Suprapubic skin (tissue), 4 donors: Measurements from ENCODE around the gene GPBP1. TPM values are rescaled to one million over a fixed set of nuclear protein-coding genes. Genes with fewer than 3 reads are reported as not detected.
"Not testable (repeated sequence)": the region's sequence is repeated elsewhere in the genome, so short reads cannot be mapped to it uniquely, and the experiment has no call there.

Experiments used
- DNase-seq, 2 donors: peaks; one replicate each; pipeline ENCODE4 v3.0.0-alpha.2; 2019; ENCODE audit warnings: low spot score in 2 of 2
- H3K27ac ChIP-seq: fragments of 200-600 bp; sonication (generic); one replicate; pipeline ENCODE4 v1.5.1; 2019
- H3K27me3 ChIP-seq: fragments of 200-600 bp; sonication (generic); one replicate; pipeline ENCODE4 v1.5.1; 2019
- H3K36me3 ChIP-seq: fragments of 200-600 bp; sonication (generic); one replicate; pipeline ENCODE4 v1.5.1; 2019
- H3K4me1 ChIP-seq: fragments of 200-600 bp; sonication (generic); one replicate; pipeline ENCODE4 v1.5.1; 2019
- H3K4me3 ChIP-seq: fragments of 200-600 bp; sonication (generic); one replicate; pipeline ENCODE4 v1.5.1; 2019; ENCODE audit warnings: mild to moderate bottlenecking
- H3K9me3 ChIP-seq: fragments of 200-600 bp; sonication (generic); one replicate; pipeline ENCODE4 v1.5.1; 2019
- CTCF ChIP-seq, 2 donors: fragments of 200-600 bp in 1 of 2; fragments of 450-650 bp in 1 of 2; sonication (generic) in 1 of 2; IDR thresholded peaks; one replicate each; pipeline ENCODE4 v1.5.1; 2016 to 2019; ENCODE audit warnings: antibody characterized with exemption in 2 of 2, mild to moderate bottlenecking in 1 of 2, moderate library complexity in 1 of 2
- EP300 ChIP-seq: sonication (generic); formaldehyde crosslinking; IDR thresholded peaks from one replicate; pipeline ENCODE4 v1.6.1; 2017; ENCODE audit warnings: antibody characterized with exemption
- POLR2A ChIP-seq, 2 donors: fragments of 450-650 bp; IDR thresholded peaks; one replicate each; pipeline ENCODE4 v1.6.1; 2017; ENCODE audit warnings: antibody characterized with exemption in 2 of 2, mild to moderate bottlenecking in 2 of 2, moderate library complexity in 2 of 2
- POLR2AphosphoS5 ChIP-seq, 3 donors: sonication (generic); formaldehyde crosslinking; IDR thresholded peaks; one replicate each; pipeline ENCODE4 v1.6.1; 2017; ENCODE audit warnings: antibody characterized with exemption in 3 of 3
- WGBS: methylation state at CpG from one replicate; pipeline ENCODE4 v1.1.5; 2018; 5-methylcytosine and 5-hydroxymethylcytosine counted together
- total RNA-seq, 4 donors: library from RNA; depleted of rRNA; stranded (reverse); fragments of >200 nt; gene quantifications; one replicate each; pipeline ENCODE4 v1.1.0, GENCODE V29; 2016

GPBP1 gene
- total RNA-seq, 4 donors from 2014 or later, result 49.3 to 74.8 (median 62.5) TPM

- no peak overlapping the region for H3K4me3 ChIP-seq
- H3K36me3 ChIP-seq, result no peaks in the 10 kb centered on the region
- no peak overlapping the region for H3K27ac ChIP-seq
- H3K4me1 ChIP-seq, result no peaks in the 10 kb centered on the region
- H3K27me3 ChIP-seq, result no peaks in the 10 kb centered on the region
- TF ChIP-seq EP300 (no peak), POLR2AphosphoS5 (IDR thresholded peaks at IDR 0.05) (no peak), CTCF (IDR thresholded peaks at IDR 0.05) (no peak), POLR2A (IDR thresholded peaks at IDR 0.05) (no peak)
- WGBS, result 66% methylated on average over 2 of the region's 2 CpGs
- H3K9me3 ChIP-seq, result no peaks in the 10 kb centered on the region
- no peak for DNase-seq
Measured at GRCh38 chr5:57307516-57307915, 133.7 kb downstream of the GPBP1 start.

GRCh38 chr5:57309022-57309421 lies 135.2 kb downstream of the GPBP1 start:
- H3K36me3 ChIP-seq, H3K27ac ChIP-seq, H3K4me1 ChIP-seq, H3K4me3 ChIP-seq, H3K9me3 ChIP-seq, H3K27me3 ChIP-seq, DNase-seq: not testable (repeated sequence)

GRCh38 chr5:57311251-57311650 lies 137.4 kb downstream of the GPBP1 start:
- DNase-seq, result no peak
- 93% methylated on average over 2 of the region's 2 CpGs for WGBS
- no peak for TF ChIP-seq POLR2AphosphoS5 (IDR thresholded peaks at IDR 0.05)
- TF ChIP-seq CTCF (IDR thresholded peaks at IDR 0.05), result no peak
- no peak for TF ChIP-seq POLR2A (IDR thresholded peaks at IDR 0.05)
- no peak for TF ChIP-seq EP300

GRCh38 chr5:57311921-57312735 lies 138.3 kb downstream of the GPBP1 start:
- 87% methylated on average over 6 of the region's 6 CpGs for WGBS
- Histone ChIP-seq H3K36me3 (no peaks in the 10 kb centered on the region), H3K4me3 (no peak overlapping the region), H3K27ac (no peak overlapping the region), H3K27me3 (no peaks in the 10 kb centered on the region), H3K4me1 (no peaks in the 10 kb centered on the region), H3K9me3 (no peaks in the 10 kb centered on the region)
- TF ChIP-seq POLR2AphosphoS5 (IDR thresholded peaks at IDR 0.05) (no peak), POLR2A (IDR thresholded peaks at IDR 0.05) (no peak), CTCF (IDR thresholded peaks at IDR 0.05) (no peak), EP300 (no peak)
- DNase-seq, result no peak

More at GRCh38 chr5:57311251-57311650, 137.4 kb downstream of the GPBP1 start:
- H3K4me3 ChIP-seq, result no peak overlapping the region
- H3K36me3 ChIP-seq, result no peaks in the 10 kb centered on the region
- no peaks in the 10 kb centered on the region for H3K4me1 ChIP-seq
- no peaks in the 10 kb centered on the region for H3K9me3 ChIP-seq
- no peak overlapping the region for H3K27ac ChIP-seq
- H3K27me3 ChIP-seq, result no peaks in the 10 kb centered on the region

- no peaks in the 10 kb centered on the region for H3K4me1 ChIP-seq
Measured at GRCh38 chr5:57313716-57314115, 139.9 kb downstream of the GPBP1 start.

More at GRCh38 chr5:57313716-57314115, 139.9 kb downstream of the GPBP1 start:
- Histone ChIP-seq H3K27ac (no peak overlapping the region), H3K4me3 (no peak overlapping the region), H3K9me3 (no peaks in the 10 kb centered on the region), H3K36me3 (no peaks in the 10 kb centered on the region), H3K27me3 (no peaks in the 10 kb centered on the region)
- 63% methylated on average over 3 of the region's 3 CpGs for WGBS
- DNase-seq, result no peak
- TF ChIP-seq CTCF (IDR thresholded peaks at IDR 0.05) (no peak), POLR2AphosphoS5 (IDR thresholded peaks at IDR 0.05) (no peak), POLR2A (IDR thresholded peaks at IDR 0.05) (no peak), EP300 (no peak)

Other genes starting within 250 kb of the GPBP1 start
- gene MIER3, start 221.9 kb upstream of the GPBP1 start, total RNA-seq, result 10 to 100 TPM; 10.7 to 15.9 (median 14.9) TPM